ENCODE data around the gene EPB41L1.

EPB41L1 gene

GRCh38 chr20:36154700-36155628, at the start of gene EPB41L1:
TSS of gene EPB41L1 (plus strand) at chr20:36154740. CDS start at chr20:36173778, 19,038 bp downstream.
- Mint-ChIP-seq H3K9me3 (no peaks in the 10 kb centered on the region), H3K4me1 (peaks cover 3% of the 10 kb centered on the region), H3K27me3 (peaks cover 14% of the 10 kb centered on the region), H3K36me3 (no peaks in the 10 kb centered on the region), H3K27ac (no peak within 1 kb of the TSS), H3K4me3 (peak within 1 kb of the TSS; percentile 71)

GRCh38 chr20:36104856-36105255, 49.7 kb upstream of the EPB41L1 start:
- no peaks in the 10 kb centered on the region for H3K4me1 Mint-ChIP-seq
- no peak overlapping the region for H3K27ac Mint-ChIP-seq
- no peaks in the 10 kb centered on the region for H3K9me3 Mint-ChIP-seq
- no peaks in the 10 kb centered on the region for H3K36me3 Mint-ChIP-seq
- H3K27me3 Mint-ChIP-seq, result no peaks in the 10 kb centered on the region
- H3K4me3 Mint-ChIP-seq, result no peak overlapping the region

GRCh38 chr20:36105711-36106226, 48.8 kb upstream of the EPB41L1 start:
- H3K27me3 Mint-ChIP-seq, result no peaks in the 10 kb centered on the region
- H3K4me1 Mint-ChIP-seq, result no peaks in the 10 kb centered on the region
- no peak overlapping the region for H3K27ac Mint-ChIP-seq
- H3K4me3 Mint-ChIP-seq, result no peak overlapping the region
- no peaks in the 10 kb centered on the region for H3K9me3 Mint-ChIP-seq
- H3K36me3 Mint-ChIP-seq, result no peaks in the 10 kb centered on the region

- Mint-ChIP-seq H3K4me1 (no peaks in the 10 kb centered on the region), H3K27ac (no peak overlapping the region), H3K4me3 (no peak overlapping the region), H3K36me3 (no peaks in the 10 kb centered on the region), H3K27me3 (no peaks in the 10 kb centered on the region), H3K9me3 (no peaks in the 10 kb centered on the region)
These were observed 47.9 kb upstream of the EPB41L1 start for GRCh38 chr20:36106606-36107005.

GRCh38 chr20:36107881-36108280, 46.7 kb upstream of the EPB41L1 start:
- Mint-ChIP-seq H3K4me3 (no peak overlapping the region), H3K36me3 (no peaks in the 10 kb centered on the region), H3K27me3 (no peaks in the 10 kb centered on the region), H3K27ac (no peak overlapping the region), H3K4me1 (no peaks in the 10 kb centered on the region), H3K9me3 (no peaks in the 10 kb centered on the region)

GRCh38 chr20:36109251-36109947, 45.1 kb upstream of the EPB41L1 start:
- no peaks in the 10 kb centered on the region for H3K9me3 Mint-ChIP-seq
- no peak overlapping the region for H3K4me3 Mint-ChIP-seq
- H3K4me1 Mint-ChIP-seq, result no peaks in the 10 kb centered on the region
- H3K27me3 Mint-ChIP-seq, result no peaks in the 10 kb centered on the region
- no peak overlapping the region for H3K27ac Mint-ChIP-seq
- no peaks in the 10 kb centered on the region for H3K36me3 Mint-ChIP-seq

GRCh38 chr20:36110994-36111393, 43.5 kb upstream of the EPB41L1 start:
- Mint-ChIP-seq H3K27ac (no peak overlapping the region), H3K4me1 (no peaks in the 10 kb centered on the region), H3K4me3 (no peak overlapping the region), H3K36me3 (no peaks in the 10 kb centered on the region), H3K9me3 (no peaks in the 10 kb centered on the region), H3K27me3 (no peaks in the 10 kb centered on the region)

GRCh38 chr20:36112112-36112511, 42.4 kb upstream of the EPB41L1 start:
- Mint-ChIP-seq H3K36me3 (no peaks in the 10 kb centered on the region), H3K27ac (no peak overlapping the region), H3K27me3 (no peaks in the 10 kb centered on the region), H3K4me1 (no peaks in the 10 kb centered on the region), H3K9me3 (no peaks in the 10 kb centered on the region), H3K4me3 (no peak overlapping the region)

- no peak overlapping the region for H3K4me3 Mint-ChIP-seq
- H3K36me3 Mint-ChIP-seq, result no peaks in the 10 kb centered on the region
- H3K9me3 Mint-ChIP-seq, result no peaks in the 10 kb centered on the region
- H3K27me3 Mint-ChIP-seq, result no peaks in the 10 kb centered on the region
- H3K27ac Mint-ChIP-seq, result no peak overlapping the region
- no peaks in the 10 kb centered on the region for H3K4me1 Mint-ChIP-seq
These were observed 41.5 kb upstream of the EPB41L1 start for GRCh38 chr20:36113036-36113435.

GRCh38 chr20:36113566-36114250, 40.8 kb upstream of the EPB41L1 start:
- H3K36me3 Mint-ChIP-seq, result no peaks in the 10 kb centered on the region
- H3K4me3 Mint-ChIP-seq, result no peak overlapping the region
- H3K9me3 Mint-ChIP-seq, result no peaks in the 10 kb centered on the region
- H3K27me3 Mint-ChIP-seq, result no peaks in the 10 kb centered on the region
- no peak overlapping the region for H3K27ac Mint-ChIP-seq
- H3K4me1 Mint-ChIP-seq, result no peaks in the 10 kb centered on the region

- no peaks in the 10 kb centered on the region for H3K36me3 Mint-ChIP-seq
- H3K27me3 Mint-ChIP-seq, result no peaks in the 10 kb centered on the region
- H3K4me1 Mint-ChIP-seq, result no peaks in the 10 kb centered on the region
- H3K27ac Mint-ChIP-seq, result no peak overlapping the region
- H3K4me3 Mint-ChIP-seq, result no peak overlapping the region
- no peaks in the 10 kb centered on the region for H3K9me3 Mint-ChIP-seq
These were observed 39.8 kb upstream of the EPB41L1 start for GRCh38 chr20:36114707-36115106.

- no peaks in the 10 kb centered on the region for H3K4me1 Mint-ChIP-seq
- H3K9me3 Mint-ChIP-seq, result no peaks in the 10 kb centered on the region
- no peak overlapping the region for H3K4me3 Mint-ChIP-seq
- H3K36me3 Mint-ChIP-seq, result no peaks in the 10 kb centered on the region
- no peak overlapping the region for H3K27ac Mint-ChIP-seq
- H3K27me3 Mint-ChIP-seq, result peaks cover 1% of the 10 kb centered on the region
These were observed 38.6 kb upstream of the EPB41L1 start for GRCh38 chr20:36115925-36116324.

- H3K27ac Mint-ChIP-seq, result no peak overlapping the region
- no peaks in the 10 kb centered on the region for H3K36me3 Mint-ChIP-seq
- peaks cover 1% of the 10 kb centered on the region for H3K27me3 Mint-ChIP-seq
- no peaks in the 10 kb centered on the region for H3K9me3 Mint-ChIP-seq
- no peak overlapping the region for H3K4me3 Mint-ChIP-seq
- no peaks in the 10 kb centered on the region for H3K4me1 Mint-ChIP-seq
These were observed 37.6 kb upstream of the EPB41L1 start for GRCh38 chr20:36116807-36117441.

- no peak overlapping the region for H3K4me3 Mint-ChIP-seq
- H3K36me3 Mint-ChIP-seq, result no peaks in the 10 kb centered on the region
- peaks cover 1% of the 10 kb centered on the region for H3K27me3 Mint-ChIP-seq
- H3K4me1 Mint-ChIP-seq, result no peaks in the 10 kb centered on the region
- no peaks in the 10 kb centered on the region for H3K9me3 Mint-ChIP-seq
- H3K27ac Mint-ChIP-seq, result no peak overlapping the region
These were observed 36.9 kb upstream of the EPB41L1 start for GRCh38 chr20:36117638-36118037.

GRCh38 chr20:36118371-36118770, 36.2 kb upstream of the EPB41L1 start:
- H3K9me3 Mint-ChIP-seq, result no peaks in the 10 kb centered on the region
- no peak overlapping the region for H3K27ac Mint-ChIP-seq
- no peaks in the 10 kb centered on the region for H3K36me3 Mint-ChIP-seq
- H3K4me1 Mint-ChIP-seq, result no peaks in the 10 kb centered on the region
- H3K4me3 Mint-ChIP-seq, result no peak overlapping the region
- peaks cover 1% of the 10 kb centered on the region for H3K27me3 Mint-ChIP-seq

All from activated naive CD4-positive, alpha-beta T cell treated with anti-CD3 and anti-CD28 coated beads, Interleukin-2, amount 50 U/mL, for 24 hours (primary cell).